Upper lobe of left lung (tissue), 6 donors: ENCODE results near the gene AKIRIN2. TPM values are rescaled to one million over a fixed set of nuclear protein-coding genes. Genes with fewer than 3 reads are reported as not detected.
A peak's percentile ranks its signal among the peaks of the same experiment; 100 is the strongest.

Source experiments
- ATAC-seq, 2 donors: fragments of 200-7000 bp; cut with Tn5 transposase; one replicate each; pipeline ENCODE4 v1.9.1; 2022; ENCODE audit warnings: mild to moderate bottlenecking in 2 of 2, moderate library complexity in 2 of 2; ENCODE audit not compliant: low FRiP score in 2 of 2
- DNase-seq, 2 donors: peaks; one replicate each; pipeline ENCODE4 v3.0.0-alpha.2; 2019 to 2020
- H3K27ac ChIP-seq, 4 donors: fragments of 200-600 bp; sonication (generic); one replicate each; pipeline ENCODE4 v1.5.1; 2016 to 2019
- H3K27me3 ChIP-seq, 4 donors: fragments of 200-600 bp; sonication (generic); one replicate each; pipeline ENCODE4 v1.5.1; 2017 to 2019
- H3K36me3 ChIP-seq, 4 donors: fragments of 200-600 bp; sonication (generic); one replicate each; pipeline ENCODE4 v1.5.1; 2016 to 2019
- H3K4me1 ChIP-seq, 4 donors: fragments of 200-600 bp; sonication (generic); one replicate each; pipeline ENCODE4 v1.5.1; 2018 to 2019
- H3K4me3 ChIP-seq, 4 donors: fragments of 200-600 bp; sonication (generic); one replicate each; pipeline ENCODE4 v1.5.1; 2017 to 2019; ENCODE audit warnings: mild to moderate bottlenecking in 2 of 4, moderate library complexity in 1 of 4
- H3K9me3 ChIP-seq, 4 donors: fragments of 200-600 bp; sonication (generic); one replicate each; pipeline ENCODE4 v1.5.1; 2018 to 2019
- EP300 ChIP-seq, 4 donors: sonication (generic); formaldehyde crosslinking; IDR thresholded peaks; one replicate each; pipeline ENCODE4 v1.5.1; 2017; ENCODE audit warnings: antibody characterized with exemption in 4 of 4, control low read depth in 2 of 4
- POLR2A ChIP-seq, 4 donors: fragments of 450-650 bp; IDR thresholded peaks; one replicate each; pipeline ENCODE4 v1.5.1; 2016 to 2017; ENCODE audit warnings: antibody characterized with exemption in 4 of 4, mild to moderate bottlenecking in 2 of 4
- POLR2AphosphoS5 ChIP-seq, 2 donors: sonication (generic); formaldehyde crosslinking; IDR thresholded peaks; one replicate each; pipeline ENCODE4 v1.5.1; 2017; ENCODE audit warnings: antibody characterized with exemption in 2 of 2
- WGBS, 2 donors: methylation state at CpG; one replicate each; pipeline ENCODE4 v1.1.5; 2017 to 2018; 5-methylcytosine and 5-hydroxymethylcytosine counted together
- total RNA-seq, 6 donors: library from RNA; depleted of rRNA in 4 of 6; stranded (reverse); fragments of >200 nt in 4 of 6; gene quantifications; one replicate each; pipeline versions ENCODE4 v1.1.0 to v1.2.1, GENCODE V29; 2016 to 2021
- TF ChIP-seq, protein P1 (sequence below), 6 experiments: fragments of 450-650 bp in 4 of 6; fragments of 200-600 bp in 2 of 6; sonication (generic) in 2 of 6; IDR thresholded peaks; one replicate each; pipeline ENCODE4 v1.5.1; 2016 to 2019; ENCODE audit warnings: antibody characterized with exemption in 6 of 6
- donor health status: DM: no; HTN: no; CAD: no; lungs with moderate emphysema.
- donor health status: DM: no; HTN: yes; CAD: no; lungs with severe emphysema.

AKIRIN2 gene
- total RNA-seq, 6 donors from 2014 or later: 42.3 to 87.0 (median 57.2) TPM

DNA sequence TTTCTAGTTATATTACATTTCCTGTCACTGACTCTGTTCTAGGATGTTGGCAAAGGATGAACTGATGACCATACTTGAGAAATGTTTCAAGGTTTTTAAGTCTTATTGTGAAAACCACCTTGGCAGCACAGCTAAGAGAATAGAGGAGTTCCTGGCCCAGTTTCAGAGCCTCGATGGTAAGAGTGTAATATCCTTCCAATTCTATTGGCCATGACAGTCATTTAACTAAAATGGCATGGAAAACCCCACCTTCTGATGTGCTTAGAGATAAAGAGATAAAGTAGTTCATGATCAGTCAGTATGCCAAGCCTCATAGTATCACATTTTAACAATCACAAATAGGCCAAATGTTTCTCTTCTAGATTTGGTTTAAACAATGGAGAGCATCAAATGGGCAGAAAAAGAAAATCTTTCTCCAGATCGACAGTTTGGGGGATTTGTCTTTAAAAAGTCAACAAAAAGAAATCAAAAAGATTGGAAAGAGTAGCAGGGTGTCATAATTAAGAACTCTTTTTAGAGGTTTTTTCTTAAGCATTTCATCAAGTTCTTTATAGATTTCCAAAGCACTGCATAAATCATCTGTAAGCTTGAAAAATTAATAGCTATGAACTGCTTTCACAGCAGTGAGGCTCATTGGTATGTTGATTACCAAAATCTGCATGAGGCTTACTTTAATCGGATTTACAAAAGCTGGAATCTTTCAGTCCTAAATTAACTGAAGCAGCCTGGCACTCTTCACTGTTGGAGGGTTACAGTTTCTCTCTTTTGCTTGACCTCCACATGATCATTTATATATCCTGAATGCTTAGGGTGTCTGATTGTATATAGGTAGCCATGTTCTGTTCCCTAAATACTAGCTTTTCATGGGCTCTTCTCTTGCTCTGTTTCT, 48.7 kb downstream of the AKIRIN2 start:
- Histone ChIP-seq H3K27me3 (no peaks in the 10 kb centered on the region), H3K36me3 (peaks cover 0 to 23% (median 3%) of the 10 kb centered on the region in 4 donors), H3K9me3 (no peaks in the 10 kb centered on the region), H3K4me1 (no peaks in the 10 kb centered on the region), H3K27ac (no peak overlapping the region), H3K4me3 (no peak overlapping the region)
- ATAC-seq (no peak), DNase-seq (no peak)
- TF ChIP-seq POLR2AphosphoS5 (IDR thresholded peaks at IDR 0.05): no peak
- TF ChIP-seq POLR2A (IDR thresholded peaks at IDR 0.05): no peak
- TF ChIP-seq, protein P1, sequence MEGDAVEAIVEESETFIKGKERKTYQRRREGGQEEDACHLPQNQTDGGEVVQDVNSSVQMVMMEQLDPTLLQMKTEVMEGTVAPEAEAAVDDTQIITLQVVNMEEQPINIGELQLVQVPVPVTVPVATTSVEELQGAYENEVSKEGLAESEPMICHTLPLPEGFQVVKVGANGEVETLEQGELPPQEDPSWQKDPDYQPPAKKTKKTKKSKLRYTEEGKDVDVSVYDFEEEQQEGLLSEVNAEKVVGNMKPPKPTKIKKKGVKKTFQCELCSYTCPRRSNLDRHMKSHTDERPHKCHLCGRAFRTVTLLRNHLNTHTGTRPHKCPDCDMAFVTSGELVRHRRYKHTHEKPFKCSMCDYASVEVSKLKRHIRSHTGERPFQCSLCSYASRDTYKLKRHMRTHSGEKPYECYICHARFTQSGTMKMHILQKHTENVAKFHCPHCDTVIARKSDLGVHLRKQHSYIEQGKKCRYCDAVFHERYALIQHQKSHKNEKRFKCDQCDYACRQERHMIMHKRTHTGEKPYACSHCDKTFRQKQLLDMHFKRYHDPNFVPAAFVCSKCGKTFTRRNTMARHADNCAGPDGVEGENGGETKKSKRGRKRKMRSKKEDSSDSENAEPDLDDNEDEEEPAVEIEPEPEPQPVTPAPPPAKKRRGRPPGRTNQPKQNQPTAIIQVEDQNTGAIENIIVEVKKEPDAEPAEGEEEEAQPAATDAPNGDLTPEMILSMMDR (IDR thresholded peaks at IDR 0.05): no peak
- no peak for TF ChIP-seq EP300 (IDR thresholded peaks at IDR 0.05)
- WGBS, 2 donors: 69 to 70% methylated on average over 3 of the region's 3 CpGs

GRCh38 chr6:87645080-87645479, 57.0 kb downstream of the AKIRIN2 start:
- H3K4me3 ChIP-seq: peak overlapping the region in 2 of 4 donors; percentile 3 to 4
- no peak for ATAC-seq
- no peaks in the 10 kb centered on the region for H3K36me3 ChIP-seq

GRCh38 chr6:87641065-87641692, 60.9 kb downstream of the AKIRIN2 start:
- H3K4me3 ChIP-seq: no peak overlapping the region
- ATAC-seq: no peak
- WGBS, 2 donors: 87 to 88% methylated on average over 1 of the region's 1 CpG
- no peak for DNase-seq
- H3K27me3 ChIP-seq: no peaks in the 10 kb centered on the region
- no peaks in the 10 kb centered on the region for H3K9me3 ChIP-seq
- TF ChIP-seq EP300 (IDR thresholded peaks at IDR 0.05) (no peak), POLR2AphosphoS5 (IDR thresholded peaks at IDR 0.05) (no peak), POLR2A (IDR thresholded peaks at IDR 0.05) (no peak)
- TF ChIP-seq, protein P1 (IDR thresholded peaks at IDR 0.05): no peak
- H3K36me3 ChIP-seq: peaks cover 0 to 13% (median 8%) of the 10 kb centered on the region in 4 donors
- no peaks in the 10 kb centered on the region for H3K4me1 ChIP-seq
- H3K27ac ChIP-seq: no peak overlapping the region

More at GRCh38 chr6:87645080-87645479, 57.0 kb downstream of the AKIRIN2 start:
- DNase-seq: no peak
- Histone ChIP-seq H3K27ac (peak overlapping the region in 1 of 4 donors; percentile 30), H3K9me3 (no peaks in the 10 kb centered on the region), H3K27me3 (no peaks in the 10 kb centered on the region), H3K4me1 (no peaks in the 10 kb centered on the region)
- WGBS, 2 donors: 48 to 50% methylated on average over 1 of the region's 1 CpG
- TF ChIP-seq EP300 (IDR thresholded peaks at IDR 0.05): no peak
- TF ChIP-seq POLR2AphosphoS5 (IDR thresholded peaks at IDR 0.05): no peak
- TF ChIP-seq, protein P1 (IDR thresholded peaks at IDR 0.05): no peak
- no peak for TF ChIP-seq POLR2A (IDR thresholded peaks at IDR 0.05)

- Histone ChIP-seq H3K9me3 (no peaks in the 10 kb centered on the region), H3K27ac (no peak overlapping the region), H3K27me3 (no peaks in the 10 kb centered on the region), H3K4me1 (no peaks in the 10 kb centered on the region), H3K36me3 (peaks cover 0 to 21% (median 8%) of the 10 kb centered on the region in 4 donors), H3K4me3 (no peak overlapping the region)
- WGBS, 2 donors: 94 to 100% methylated on average over 3 to 4 of the region's 4 CpGs
- DNase-seq (no peak), ATAC-seq (no peak)
- TF ChIP-seq POLR2A (IDR thresholded peaks at IDR 0.05) (no peak), POLR2AphosphoS5 (IDR thresholded peaks at IDR 0.05) (no peak), EP300 (IDR thresholded peaks at IDR 0.05) (no peak)
- TF ChIP-seq, protein P1 (IDR thresholded peaks at IDR 0.05): no peak
These were observed 62.7 kb downstream of the AKIRIN2 start for GRCh38 chr6:87639373-87639772.
